Measurements from ENCODE around the gene KLB.

GRCh38 chr4:39486221-39486804 lies 79.6 kb downstream of the KLB start:
- TF ChIP-seq CTCF (conservative IDR thresholded peaks at IDR 0.05) (no peak), ZFX (IDR thresholded peaks at IDR 0.05) (no peak)
